Activated CD8-positive, alpha-beta T cell treated with anti-CD3 and anti-CD28 coated beads, Interleukin-2, amount 10 ng/mL, durations not matched to agents 7 days and 5 days (primary cell): ENCODE results near the gene FHIT. TPM values are rescaled to one million over a fixed set of nuclear protein-coding genes. Genes with fewer than 3 reads are reported as not detected.
A peak's percentile ranks its signal among the peaks of the same experiment; 100 is the strongest.

Experiments used
- ATAC-seq: fragments of 150-1000 bp; cut with Tn5 transposase; one replicate; pipeline ENCODE4 v1.10.0; 2021; ENCODE audit warnings: moderate library complexity
- CTCF ChIA-PET: fragments of 350-600 bp; sonication (Branson Sonifier 250); formaldehyde crosslinking; loops from one replicate; lab custom pipeline; 2021; ENCODE audit warnings: antibody characterized with exemption; lab: Charles Lee
- POLR2A ChIA-PET: fragments of 350-600 bp; sonication (Branson Sonifier 250); formaldehyde crosslinking; loops from one replicate; lab custom pipeline; 2021; ENCODE audit warnings: antibody characterized with exemption; lab: Charles Lee
- DNase-seq: peaks from one replicate; pipeline ENCODE4 v3.0.0-alpha.2; 2020
- H3K27ac Mint-ChIP-seq: one replicate; pipeline ENCODE4 v1.8.0; 2021; ENCODE audit warnings: mild to moderate bottlenecking, mixed read lengths
- H3K27me3 Mint-ChIP-seq: one replicate; pipeline ENCODE4 v1.8.0; 2021; ENCODE audit warnings: low read depth, mixed read lengths
- H3K36me3 Mint-ChIP-seq: one replicate; pipeline ENCODE4 v1.8.0; 2021; ENCODE audit warnings: low read depth, mixed read lengths
- H3K4me1 Mint-ChIP-seq: one replicate; pipeline ENCODE4 v1.8.0; 2021; ENCODE audit warnings: low read depth, mixed read lengths
- H3K4me3 Mint-ChIP-seq: one replicate; pipeline ENCODE4 v1.8.0; 2021; ENCODE audit warnings: mild to moderate bottlenecking, mixed read lengths
- H3K9me3 Mint-ChIP-seq: one replicate; pipeline ENCODE4 v1.8.0; 2022; ENCODE audit warnings: mixed read lengths; ENCODE audit not compliant: insufficient read depth
- total RNA-seq, 2 experiments: library from RNA; stranded (reverse); gene quantifications; one replicate each; pipeline ENCODE4 v1.2.3, GENCODE V29; 2021

The FHIT gene
- total RNA-seq, result 1 to 10 TPM; 4.8 TPM

DNA sequence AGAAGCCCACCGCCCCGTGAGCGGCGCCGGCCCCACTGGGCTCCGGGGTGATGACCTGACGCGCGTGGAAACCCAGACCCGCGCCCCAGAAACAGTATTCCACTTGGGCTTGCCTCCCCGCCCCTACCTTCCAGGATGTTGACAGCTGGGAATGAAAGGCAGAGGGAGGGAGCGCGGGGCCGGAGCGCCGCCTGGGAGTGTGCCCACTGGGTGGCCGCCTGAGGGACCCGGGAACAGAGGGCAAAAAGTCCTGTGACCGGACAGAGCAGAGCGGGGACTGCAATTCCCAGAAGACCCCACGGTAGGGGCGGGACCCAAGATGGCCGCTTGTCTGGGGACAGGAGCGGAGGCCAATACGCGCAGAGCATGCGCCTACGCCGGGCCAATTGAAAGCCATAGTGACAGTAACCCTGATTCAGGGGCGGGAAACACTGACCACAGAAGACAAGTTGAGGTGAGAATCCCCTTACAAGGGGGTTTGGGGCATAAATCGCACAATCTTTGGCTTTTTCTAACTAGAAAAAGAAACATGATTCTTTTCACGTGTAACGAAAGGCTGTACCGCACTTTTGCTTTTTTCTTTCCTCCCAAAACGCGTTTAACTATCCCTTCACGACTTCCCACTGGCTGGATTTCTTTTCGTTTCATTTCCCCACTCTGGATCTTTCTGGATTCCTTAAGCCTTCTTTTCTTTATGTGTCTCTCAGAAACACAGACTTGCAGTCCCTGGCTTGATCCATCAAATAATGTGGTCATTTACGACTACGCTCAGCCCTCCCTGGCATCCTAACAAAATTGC lies at the start of gene FHIT:
TSS of gene FHIT (minus strand) at position 279 of the 799 bp plus-strand sequence.
- peak; percentile 98 for ATAC-seq
- peaks cover 3% of the 10 kb centered on the region for H3K27me3 Mint-ChIP-seq
- ChIA-PET CTCF (no interaction called here), POLR2A (no interaction called here)
- H3K27ac Mint-ChIP-seq, result peak within 1 kb of the TSS; percentile 89
- H3K4me1 Mint-ChIP-seq, result peaks cover 24% of the 10 kb centered on the region
- H3K4me3 Mint-ChIP-seq, result peak within 1 kb of the TSS; percentile 93
- no peaks in the 10 kb centered on the region for H3K36me3 Mint-ChIP-seq
- H3K9me3 Mint-ChIP-seq, result no peaks in the 10 kb centered on the region
- DNase-seq, result peak; percentile 95

- Mint-ChIP-seq H3K27me3 (no peaks in the 10 kb centered on the region), H3K4me3 (no peak overlapping the region), H3K36me3 (no peaks in the 10 kb centered on the region), H3K27ac (no peak overlapping the region), H3K4me1 (no peaks in the 10 kb centered on the region), H3K9me3 (no peaks in the 10 kb centered on the region)
- ATAC-seq (no peak), DNase-seq (no peak)
- CTCF ChIA-PET, result no interaction called here
- POLR2A ChIA-PET, result no interaction called here
Observed at GRCh38 chr3:61300786-61301185, 49.5 kb upstream of the FHIT start.

- ATAC-seq (no peak), DNase-seq (no peak)
- POLR2A ChIA-PET, result no interaction called here
- no peaks in the 10 kb centered on the region for H3K9me3 Mint-ChIP-seq
- H3K4me1 Mint-ChIP-seq, result no peaks in the 10 kb centered on the region
- H3K27me3 Mint-ChIP-seq, result no peaks in the 10 kb centered on the region
- CTCF ChIA-PET, result no interaction called here
- no peaks in the 10 kb centered on the region for H3K36me3 Mint-ChIP-seq
- no peak overlapping the region for H3K27ac Mint-ChIP-seq
- no peak overlapping the region for H3K4me3 Mint-ChIP-seq
Observed at GRCh38 chr3:61300006-61300380, 48.7 kb upstream of the FHIT start.

GRCh38 chr3:61299343-61300005 lies 48.2 kb upstream of the FHIT start:
- ChIA-PET POLR2A (no interaction called here), CTCF (no interaction called here)
- DNase-seq, result no peak
- no peak overlapping the region for H3K4me3 Mint-ChIP-seq
- H3K36me3 Mint-ChIP-seq, result no peaks in the 10 kb centered on the region
- ATAC-seq, result no peak
- no peak overlapping the region for H3K27ac Mint-ChIP-seq
- no peaks in the 10 kb centered on the region for H3K9me3 Mint-ChIP-seq
- no peaks in the 10 kb centered on the region for H3K27me3 Mint-ChIP-seq
- H3K4me1 Mint-ChIP-seq, result no peaks in the 10 kb centered on the region

GRCh38 chr3:61297821-61298220 lies 46.6 kb upstream of the FHIT start:
- H3K27me3 Mint-ChIP-seq, result no peaks in the 10 kb centered on the region
- H3K36me3 Mint-ChIP-seq, result no peaks in the 10 kb centered on the region
- ATAC-seq (no peak), DNase-seq (no peak)
- ChIA-PET POLR2A (no interaction called here), CTCF (no interaction called here)
- H3K9me3 Mint-ChIP-seq, result no peaks in the 10 kb centered on the region
- H3K27ac Mint-ChIP-seq, result no peak overlapping the region
- H3K4me1 Mint-ChIP-seq, result no peaks in the 10 kb centered on the region
- H3K4me3 Mint-ChIP-seq, result no peak overlapping the region

DNA sequence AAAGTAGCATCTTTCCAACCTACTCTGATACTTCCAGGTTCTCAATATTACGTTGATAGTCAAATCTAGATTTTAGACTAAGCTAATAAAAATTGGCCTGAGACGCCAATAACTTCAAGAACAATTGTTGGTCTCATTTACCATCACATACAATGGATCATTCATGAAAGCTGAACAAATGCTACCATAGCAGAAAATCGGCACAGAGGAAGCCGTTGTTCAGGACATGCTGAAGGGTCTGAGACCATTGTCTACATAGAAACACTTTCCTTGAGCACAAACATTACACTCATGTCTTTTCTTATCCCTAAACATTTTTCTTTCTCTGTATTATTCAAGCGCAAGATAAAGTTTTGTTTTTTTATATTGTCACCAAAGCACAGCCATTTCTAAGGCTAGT lies 37.2 kb upstream of the FHIT start:
- H3K36me3 Mint-ChIP-seq, result no peaks in the 10 kb centered on the region
- no peak for ATAC-seq
- ChIA-PET CTCF (no interaction called here), POLR2A (interaction anchor here (0.6 kb wide), 1 partner anchor 207 kb away, joined by 3 read pairs; no protein-coding TSS in a partner anchor)
- H3K27me3 Mint-ChIP-seq, result peaks cover 10% of the 10 kb centered on the region
- H3K4me3 Mint-ChIP-seq, result no peak overlapping the region
- no peaks in the 10 kb centered on the region for H3K4me1 Mint-ChIP-seq
- no peak for DNase-seq
- H3K27ac Mint-ChIP-seq, result no peak overlapping the region
- no peaks in the 10 kb centered on the region for H3K9me3 Mint-ChIP-seq

- Mint-ChIP-seq H3K9me3 (no peaks in the 10 kb centered on the region), H3K27me3 (peaks cover 3% of the 10 kb centered on the region), H3K4me1 (no peaks in the 10 kb centered on the region), H3K4me3 (no peak overlapping the region), H3K36me3 (no peaks in the 10 kb centered on the region), H3K27ac (no peak overlapping the region)
- ATAC-seq, result no peak
- ChIA-PET CTCF (no interaction called here), POLR2A (no interaction called here)
- no peak for DNase-seq
Observed at GRCh38 chr3:61283876-61284275, 32.6 kb upstream of the FHIT start.

GRCh38 chr3:61278713-61279112 lies 27.5 kb upstream of the FHIT start:
- Mint-ChIP-seq H3K4me1 (no peaks in the 10 kb centered on the region), H3K4me3 (no peak overlapping the region), H3K27me3 (peaks cover 3% of the 10 kb centered on the region), H3K36me3 (no peaks in the 10 kb centered on the region), H3K9me3 (no peaks in the 10 kb centered on the region), H3K27ac (no peak overlapping the region)
- ChIA-PET CTCF (no interaction called here), POLR2A (interaction anchor here (0.6 kb wide), 1 partner anchor 77 kb away, joined by 3 read pairs; no protein-coding TSS in a partner anchor)
- DNase-seq (no peak), ATAC-seq (no peak)

DNA sequence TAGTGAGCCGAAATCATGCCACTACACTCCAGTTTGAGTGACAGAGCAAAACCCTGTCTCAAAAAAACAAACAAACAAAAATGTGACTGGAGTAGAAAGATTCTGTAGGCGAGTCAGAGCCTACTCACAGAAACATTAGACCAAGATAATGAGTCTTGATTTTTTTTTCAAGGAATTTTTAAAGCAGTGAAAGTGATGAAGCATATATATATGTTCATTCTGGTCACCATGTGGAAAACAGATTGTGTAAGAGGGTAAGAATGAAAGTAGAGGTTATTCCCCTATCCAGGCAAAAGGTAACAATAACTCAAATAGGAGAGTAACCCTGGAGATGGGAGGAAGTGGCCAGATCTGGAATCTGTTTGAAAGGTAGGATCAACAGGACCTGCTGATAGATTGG lies 26.2 kb upstream of the FHIT start:
- POLR2A ChIA-PET, result no interaction called here
- Mint-ChIP-seq H3K4me1 (no peaks in the 10 kb centered on the region), H3K27ac (no peak overlapping the region), H3K9me3 (no peaks in the 10 kb centered on the region), H3K27me3 (peaks cover 4% of the 10 kb centered on the region), H3K4me3 (no peak overlapping the region), H3K36me3 (no peaks in the 10 kb centered on the region)
- DNase-seq (no peak), ATAC-seq (no peak)
- CTCF ChIA-PET, result no interaction called here

GRCh38 chr3:61269435-61269834 lies 18.2 kb upstream of the FHIT start:
- H3K27ac Mint-ChIP-seq, result no peak overlapping the region
- ATAC-seq, result no peak
- no peaks in the 10 kb centered on the region for H3K9me3 Mint-ChIP-seq
- H3K36me3 Mint-ChIP-seq, result no peaks in the 10 kb centered on the region
- H3K27me3 Mint-ChIP-seq, result peaks cover 6% of the 10 kb centered on the region
- H3K4me1 Mint-ChIP-seq, result no peaks in the 10 kb centered on the region
- no peak overlapping the region for H3K4me3 Mint-ChIP-seq
- ChIA-PET CTCF (no interaction called here), POLR2A (no interaction called here)
- DNase-seq, result no peak

DNA sequence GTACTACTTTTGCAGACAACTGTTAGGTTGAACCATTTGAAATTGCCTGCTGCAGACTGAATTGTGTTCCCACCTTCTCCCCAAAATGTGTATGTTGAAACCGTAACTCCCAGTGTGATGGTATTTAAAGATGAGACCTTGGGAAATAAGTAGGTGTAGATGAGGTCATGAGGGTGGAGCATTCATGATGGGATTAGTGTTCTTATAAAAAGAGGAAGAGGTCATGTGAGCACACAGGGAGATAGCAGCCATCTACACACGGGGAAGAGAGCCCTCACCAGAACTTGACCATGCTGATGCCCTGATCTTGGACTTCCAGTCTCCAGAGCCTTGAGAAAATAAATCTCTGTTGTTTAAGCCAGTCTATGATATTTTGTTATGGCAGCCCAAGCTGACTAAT lies 17.4 kb upstream of the FHIT start:
- H3K9me3 Mint-ChIP-seq, result no peaks in the 10 kb centered on the region
- CTCF ChIA-PET, result no interaction called here
- ATAC-seq (no peak), DNase-seq (no peak)
- H3K27ac Mint-ChIP-seq, result no peak overlapping the region
- H3K4me3 Mint-ChIP-seq, result no peak overlapping the region
- POLR2A ChIA-PET, result no interaction called here
- no peaks in the 10 kb centered on the region for H3K4me1 Mint-ChIP-seq
- H3K36me3 Mint-ChIP-seq, result no peaks in the 10 kb centered on the region
- peaks cover 6% of the 10 kb centered on the region for H3K27me3 Mint-ChIP-seq

DNA sequence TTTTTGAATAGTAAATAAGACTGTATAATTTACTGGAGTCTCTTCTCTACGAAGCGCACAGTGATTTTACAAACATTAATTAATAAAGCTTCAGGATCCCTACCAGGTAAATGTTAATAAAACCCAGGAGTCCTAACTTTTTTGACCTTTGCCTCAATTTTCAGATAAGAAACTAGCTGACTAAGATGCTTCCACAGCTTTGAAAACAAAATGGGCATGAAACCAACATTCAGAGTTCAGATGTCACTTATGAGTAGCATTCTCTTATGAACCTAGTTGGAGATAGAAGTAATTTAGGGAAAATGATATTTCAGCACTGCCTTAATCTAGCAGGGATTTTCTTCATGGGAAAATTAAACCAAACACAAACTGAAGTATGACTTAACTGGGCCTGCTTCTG lies 13.0 kb upstream of the FHIT start:
- Mint-ChIP-seq H3K4me1 (no peaks in the 10 kb centered on the region), H3K36me3 (no peaks in the 10 kb centered on the region), H3K27ac (no peak overlapping the region), H3K4me3 (no peak overlapping the region), H3K27me3 (peaks cover 6% of the 10 kb centered on the region), H3K9me3 (no peaks in the 10 kb centered on the region)
- DNase-seq, result no peak
- CTCF ChIA-PET, result no interaction called here
- ATAC-seq, result no peak
- POLR2A ChIA-PET, result no interaction called here
